ENCODE measurements around the gene FAM13A. TPM values are rescaled to one million over a fixed set of nuclear protein-coding genes. Genes with fewer than 3 reads are reported as not detected.
"Not testable (repeated sequence)": the region's sequence is repeated elsewhere in the genome, so short reads cannot be mapped to it uniquely, and the experiment has no call there.

FAM13A gene
- total and polyA plus RNA-seq, 8 donors: 15.7 to 56.4 (median 38.1) TPM

DNA sequence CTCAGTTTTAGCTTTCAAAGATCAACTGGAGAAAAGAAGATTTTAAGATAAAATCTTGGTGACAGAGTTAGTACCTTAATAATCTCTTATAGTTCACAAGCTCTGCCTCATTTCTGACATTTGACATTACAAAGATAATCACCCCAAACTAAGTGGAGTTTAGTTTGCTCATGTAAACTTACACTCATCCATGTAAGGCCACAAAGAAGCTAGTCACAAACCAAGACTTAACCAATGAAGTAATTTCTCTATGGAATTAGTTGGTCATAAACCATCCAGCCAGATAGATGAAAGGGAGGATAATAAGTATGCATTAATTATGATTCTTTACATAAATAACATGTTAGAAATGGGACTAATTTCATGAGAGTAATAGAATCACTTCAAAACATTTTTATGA lies 159.2 kb downstream of the FAM13A start:
- H3K4me1 ChIP-seq: no peaks in the 10 kb centered on the region
- ATAC-seq: no peak
- no peaks in the 10 kb centered on the region for H3K27me3 ChIP-seq
- FAIRE-seq: no peak
- no peak overlapping the region for H3K27ac ChIP-seq
- intact Hi-C loops (cut with DNase I): no loop called here
- no peaks in the 10 kb centered on the region for H3K9me3 ChIP-seq
- no peak for DNase-seq
- H3K36me3 ChIP-seq: no peaks in the 10 kb centered on the region
- H3K4me3 ChIP-seq: no peak overlapping the region
- TF ChIP-seq, protein P1, sequence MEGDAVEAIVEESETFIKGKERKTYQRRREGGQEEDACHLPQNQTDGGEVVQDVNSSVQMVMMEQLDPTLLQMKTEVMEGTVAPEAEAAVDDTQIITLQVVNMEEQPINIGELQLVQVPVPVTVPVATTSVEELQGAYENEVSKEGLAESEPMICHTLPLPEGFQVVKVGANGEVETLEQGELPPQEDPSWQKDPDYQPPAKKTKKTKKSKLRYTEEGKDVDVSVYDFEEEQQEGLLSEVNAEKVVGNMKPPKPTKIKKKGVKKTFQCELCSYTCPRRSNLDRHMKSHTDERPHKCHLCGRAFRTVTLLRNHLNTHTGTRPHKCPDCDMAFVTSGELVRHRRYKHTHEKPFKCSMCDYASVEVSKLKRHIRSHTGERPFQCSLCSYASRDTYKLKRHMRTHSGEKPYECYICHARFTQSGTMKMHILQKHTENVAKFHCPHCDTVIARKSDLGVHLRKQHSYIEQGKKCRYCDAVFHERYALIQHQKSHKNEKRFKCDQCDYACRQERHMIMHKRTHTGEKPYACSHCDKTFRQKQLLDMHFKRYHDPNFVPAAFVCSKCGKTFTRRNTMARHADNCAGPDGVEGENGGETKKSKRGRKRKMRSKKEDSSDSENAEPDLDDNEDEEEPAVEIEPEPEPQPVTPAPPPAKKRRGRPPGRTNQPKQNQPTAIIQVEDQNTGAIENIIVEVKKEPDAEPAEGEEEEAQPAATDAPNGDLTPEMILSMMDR (IDR thresholded peaks at IDR 0.05): no peak

DNA sequence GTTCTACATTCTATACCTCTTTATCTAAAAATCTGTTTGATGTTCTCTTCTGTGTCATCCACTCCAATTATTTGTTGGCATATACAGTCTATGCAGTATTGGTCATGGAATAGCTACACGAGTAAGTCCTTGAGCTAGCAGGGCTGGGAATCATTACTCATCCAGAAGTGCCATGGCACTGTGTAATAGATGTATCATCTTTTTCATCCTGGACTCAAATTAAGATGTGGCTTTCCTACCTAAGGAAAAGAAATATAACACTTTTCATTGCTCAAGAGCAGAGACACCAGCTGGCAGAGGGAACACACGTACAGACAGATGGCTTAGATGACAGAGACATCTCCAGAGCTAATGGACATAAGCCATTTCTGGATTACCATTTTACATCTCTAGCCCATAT lies 159.8 kb downstream of the FAM13A start:
- H3K4me3 ChIP-seq: no peak overlapping the region
- DNase-seq (no peak), ATAC-seq (no peak), FAIRE-seq (no peak)
- WGBS, 2 donors: 88 to 90% methylated on average over 2 of the region's 2 CpGs
- intact Hi-C loops (cut with DNase I): no loop called here
- no peaks in the 10 kb centered on the region for H3K36me3 ChIP-seq
- no peak overlapping the region for H3K27ac ChIP-seq
- TF ChIP-seq, protein P1 (IDR thresholded peaks at IDR 0.05): no peak
- H3K4me1 ChIP-seq: no peaks in the 10 kb centered on the region
- no peaks in the 10 kb centered on the region for H3K9me3 ChIP-seq
- no peaks in the 10 kb centered on the region for H3K27me3 ChIP-seq

DNA sequence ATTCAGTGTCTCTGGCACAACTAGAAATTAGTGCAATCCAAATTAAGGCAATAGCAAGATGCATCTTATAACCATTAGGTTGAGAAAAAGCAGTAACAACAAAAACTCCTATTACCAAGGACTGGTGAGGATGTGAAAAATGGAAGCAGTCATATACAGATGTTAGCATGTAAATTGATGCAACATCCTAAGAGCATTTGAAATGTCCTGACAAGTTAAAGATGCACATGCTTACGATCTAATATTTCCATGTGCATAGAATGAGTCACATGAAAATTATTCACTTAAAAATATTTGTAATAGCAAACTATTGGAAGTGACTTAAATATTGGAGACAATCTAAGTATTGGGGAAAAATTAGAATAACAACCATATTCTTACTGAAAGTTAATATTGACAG lies 163.0 kb downstream of the FAM13A start:
- TF ChIP-seq, protein P1 (IDR thresholded peaks at IDR 0.05): no peak
- no peak for DNase-seq
- Histone ChIP-seq H3K27ac (no peak overlapping the region), H3K9me3 (no peaks in the 10 kb centered on the region), H3K4me3 (no peak overlapping the region), H3K4me1 (no peaks in the 10 kb centered on the region), H3K36me3 (no peaks in the 10 kb centered on the region), H3K27me3 (no peaks in the 10 kb centered on the region)
- 89 to 97% methylated on average over 1 of the region's 1 CpG for WGBS, 2 donors
- intact Hi-C loops (cut with DNase I): no loop called here
- FAIRE-seq: no peak
- no peak for ATAC-seq

DNA sequence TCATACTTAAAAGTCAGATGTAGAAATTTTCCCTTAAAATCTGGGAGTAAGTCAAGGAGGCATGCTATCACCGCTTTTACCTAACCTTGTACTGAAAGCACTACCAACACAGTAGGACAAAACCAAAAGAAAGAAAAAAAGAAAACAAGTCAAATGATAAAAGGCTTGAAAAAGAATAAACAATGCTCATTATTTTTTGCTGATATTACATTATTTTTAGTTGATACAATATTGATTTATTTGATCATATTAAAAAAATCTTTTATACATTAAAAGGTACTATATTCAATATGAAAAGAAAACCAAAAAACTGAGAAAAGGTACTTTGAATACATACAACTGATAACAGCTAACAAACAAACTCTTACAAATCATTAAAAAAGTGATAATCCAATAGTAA lies 164.3 kb downstream of the FAM13A start:
- intact Hi-C loops (cut with DNase I): no loop called here
- TF ChIP-seq, protein P1 (IDR thresholded peaks at IDR 0.05): no peak
- H3K4me1 ChIP-seq: no peaks in the 10 kb centered on the region

DNA sequence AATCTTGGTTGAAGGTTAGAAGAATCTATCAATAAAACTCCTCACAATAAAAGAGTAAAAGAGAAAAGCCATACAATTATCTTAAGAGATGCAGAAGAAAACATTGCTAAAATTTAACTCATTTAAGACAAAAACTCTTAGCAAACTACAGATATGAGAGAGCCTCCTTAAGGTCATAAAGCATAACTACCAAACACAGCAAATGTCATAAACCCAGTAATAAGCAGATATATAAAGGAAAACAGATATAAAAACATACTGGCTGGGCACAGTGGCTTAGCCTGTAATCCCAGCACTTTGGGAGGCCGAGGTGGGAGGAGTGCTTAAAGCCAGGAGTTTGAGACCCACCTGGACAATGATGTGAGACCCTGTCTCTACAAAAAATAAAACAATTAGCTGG lies 165.3 kb downstream of the FAM13A start:
- no peak overlapping the region for H3K27ac ChIP-seq
- no peaks in the 10 kb centered on the region for H3K36me3 ChIP-seq
- H3K4me3 ChIP-seq: no peak overlapping the region
- FAIRE-seq: no peak
- intact Hi-C loops (cut with DNase I): no loop called here
- no peaks in the 10 kb centered on the region for H3K9me3 ChIP-seq
- H3K27me3 ChIP-seq: no peaks in the 10 kb centered on the region
- no peak for ATAC-seq
- 88 to 100% methylated on average over 1 of the region's 1 CpG for WGBS, 2 donors
- no peaks in the 10 kb centered on the region for H3K4me1 ChIP-seq
- TF ChIP-seq, protein P1 (IDR thresholded peaks at IDR 0.05): no peak
- DNase-seq: no peak

More for the DNA sequence above, 164.3 kb downstream of the FAM13A start:
- Histone ChIP-seq H3K4me3 (no peak overlapping the region), H3K27ac (no peak overlapping the region), H3K27me3 (no peaks in the 10 kb centered on the region), H3K36me3 (no peaks in the 10 kb centered on the region), H3K9me3 (no peaks in the 10 kb centered on the region)
- WGBS, 2 donors: 93 to 100% methylated on average over 1 of the region's 1 CpG
- ATAC-seq (no peak), DNase-seq (no peak), FAIRE-seq (peak; percentile 51)

DNA sequence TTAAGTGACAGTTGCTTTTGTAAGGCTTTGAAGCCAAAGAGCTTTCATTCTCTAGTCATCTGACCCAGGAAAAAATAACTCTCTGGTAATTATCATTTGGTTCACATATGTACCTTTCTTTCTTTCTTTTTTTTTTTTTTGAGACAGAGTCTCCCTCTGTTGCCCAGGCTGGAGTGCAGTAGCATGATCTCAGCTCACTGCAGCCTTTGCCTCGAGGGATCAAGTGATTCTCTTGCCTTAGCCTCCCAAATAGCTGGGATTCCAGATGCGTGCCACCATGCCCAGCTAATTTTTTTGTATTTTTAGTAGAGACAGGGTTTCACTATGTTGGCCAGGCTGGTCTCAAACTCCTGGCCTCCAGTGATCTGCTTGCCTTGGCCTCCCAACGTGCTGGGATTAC lies 169.6 kb downstream of the FAM13A start:
- ATAC-seq; H3K27me3 ChIP-seq; H3K27ac ChIP-seq; H3K4me1 ChIP-seq; DNase-seq; intact Hi-C loops (cut with DNase I); FAIRE-seq; H3K9me3 ChIP-seq; H3K4me3 ChIP-seq; H3K36me3 ChIP-seq: not testable (repeated sequence)
- 92 to 93% methylated on average over 3 of the region's 3 CpGs for WGBS, 2 donors
